ENCODE measurements around the gene HCFC1R1.
"Not testable (repeated sequence)": the region's sequence is repeated elsewhere in the genome, so short reads cannot be mapped to it uniquely, and the experiment has no call there.

Gene HCFC1R1

DNA sequence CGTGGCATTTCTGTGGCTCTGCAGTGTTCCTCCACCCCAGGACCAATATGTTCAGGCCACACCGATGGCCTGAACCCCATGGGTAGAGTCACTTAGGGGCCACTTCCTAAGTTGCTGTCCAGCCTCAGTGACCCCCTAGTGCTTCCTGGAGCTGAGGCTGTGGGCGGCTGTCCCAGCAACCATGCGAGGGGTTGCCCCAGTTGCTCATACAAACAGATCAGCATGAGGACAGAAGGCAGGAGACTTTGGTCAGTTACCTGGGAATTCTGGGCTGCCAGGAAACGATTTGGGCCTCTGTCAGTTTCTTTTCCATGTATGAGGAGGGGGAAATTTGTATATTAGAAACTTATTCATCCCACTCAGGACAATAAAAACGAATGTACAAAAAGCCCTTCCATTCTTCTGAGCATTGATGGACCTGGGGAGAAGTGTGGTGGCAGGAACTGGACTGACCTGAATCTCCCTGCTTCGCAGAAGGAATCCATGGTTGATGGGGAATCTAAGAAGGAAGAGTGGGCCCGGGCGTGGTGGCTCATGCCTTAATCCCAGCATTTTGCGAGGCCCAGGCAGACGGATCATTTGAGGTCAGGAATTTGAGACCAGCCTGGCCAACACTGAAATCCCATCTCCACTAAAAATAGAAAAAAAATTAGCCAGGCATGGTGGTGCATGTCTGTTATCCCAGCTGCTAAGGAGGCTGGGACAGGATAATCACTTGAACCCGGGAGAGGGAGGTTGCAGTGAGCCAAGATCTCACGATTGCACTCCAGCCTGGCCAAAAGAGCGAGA, 36.8 kb upstream of the HCFC1R1 start:
- ATAC-seq (no peak), DNase-seq (no peak)
- Mint-ChIP-seq H3K36me3 (ENCODE audit: low read depth) (peaks cover 5% of the 10 kb centered on the region), H3K27me3 (no peaks in the 10 kb centered on the region), H3K4me3 (peak overlapping the region; percentile 79), H3K9me3 (no peaks in the 10 kb centered on the region), H3K4me1 (peaks cover 63% of the 10 kb centered on the region), H3K27ac (peak overlapping the region; percentile 91)

- Mint-ChIP-seq H3K27me3 (no peaks in the 10 kb centered on the region), H3K36me3 (ENCODE audit: low read depth) (peaks cover 7% of the 10 kb centered on the region), H3K4me1 (peaks cover 63% of the 10 kb centered on the region), H3K27ac (peak overlapping the region; percentile 91), H3K4me3 (peak overlapping the region; percentile 79), H3K9me3 (no peaks in the 10 kb centered on the region)
- ATAC-seq: no peak
- no peak for DNase-seq
Measured at GRCh38 chr16:3059723-3060242, 36.0 kb upstream of the HCFC1R1 start.

DNA sequence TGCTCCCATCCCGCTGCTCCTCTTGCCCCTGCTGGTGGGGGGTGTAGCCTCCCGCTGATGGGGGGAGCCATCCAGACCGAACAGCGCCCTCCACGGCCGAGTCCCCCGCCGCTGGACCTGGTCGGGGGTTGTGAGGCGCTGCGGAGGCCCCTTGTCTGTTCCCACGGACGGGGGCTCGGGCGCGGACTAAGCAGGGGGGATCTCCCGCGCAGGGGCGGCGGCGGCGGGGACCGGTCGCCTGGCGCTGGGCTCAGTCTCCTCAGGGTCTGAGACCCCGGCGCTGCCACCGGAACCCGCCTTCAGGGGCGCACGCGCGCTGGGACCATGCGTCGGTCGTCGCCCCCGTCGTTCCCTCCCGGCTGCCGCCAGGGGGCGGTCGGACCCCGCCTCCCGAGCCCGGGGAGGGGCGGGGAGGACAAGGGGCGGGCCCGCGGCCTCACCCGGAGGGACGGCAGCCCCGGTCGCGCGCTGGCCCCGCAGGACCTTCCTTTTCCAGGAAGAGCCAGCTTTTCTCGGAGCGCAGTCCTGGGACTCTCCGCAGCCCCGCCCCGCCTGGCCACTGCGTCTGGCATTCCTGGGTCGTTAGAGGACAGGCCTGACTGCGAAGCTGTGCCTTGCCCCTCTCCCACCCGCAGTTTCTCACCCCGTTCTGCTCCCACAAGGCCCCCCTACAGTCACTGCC, 35.4 kb upstream of the HCFC1R1 start:
- ATAC-seq: peak; percentile 89
- Mint-ChIP-seq H3K9me3 (no peaks in the 10 kb centered on the region), H3K27me3 (no peaks in the 10 kb centered on the region), H3K4me3 (peak overlapping the region; percentile 81), H3K27ac (peak overlapping the region; percentile 91), H3K4me1 (peaks cover 61% of the 10 kb centered on the region), H3K36me3 (ENCODE audit: low read depth) (peaks cover 8% of the 10 kb centered on the region)
- peak; percentile 92 for DNase-seq

DNA sequence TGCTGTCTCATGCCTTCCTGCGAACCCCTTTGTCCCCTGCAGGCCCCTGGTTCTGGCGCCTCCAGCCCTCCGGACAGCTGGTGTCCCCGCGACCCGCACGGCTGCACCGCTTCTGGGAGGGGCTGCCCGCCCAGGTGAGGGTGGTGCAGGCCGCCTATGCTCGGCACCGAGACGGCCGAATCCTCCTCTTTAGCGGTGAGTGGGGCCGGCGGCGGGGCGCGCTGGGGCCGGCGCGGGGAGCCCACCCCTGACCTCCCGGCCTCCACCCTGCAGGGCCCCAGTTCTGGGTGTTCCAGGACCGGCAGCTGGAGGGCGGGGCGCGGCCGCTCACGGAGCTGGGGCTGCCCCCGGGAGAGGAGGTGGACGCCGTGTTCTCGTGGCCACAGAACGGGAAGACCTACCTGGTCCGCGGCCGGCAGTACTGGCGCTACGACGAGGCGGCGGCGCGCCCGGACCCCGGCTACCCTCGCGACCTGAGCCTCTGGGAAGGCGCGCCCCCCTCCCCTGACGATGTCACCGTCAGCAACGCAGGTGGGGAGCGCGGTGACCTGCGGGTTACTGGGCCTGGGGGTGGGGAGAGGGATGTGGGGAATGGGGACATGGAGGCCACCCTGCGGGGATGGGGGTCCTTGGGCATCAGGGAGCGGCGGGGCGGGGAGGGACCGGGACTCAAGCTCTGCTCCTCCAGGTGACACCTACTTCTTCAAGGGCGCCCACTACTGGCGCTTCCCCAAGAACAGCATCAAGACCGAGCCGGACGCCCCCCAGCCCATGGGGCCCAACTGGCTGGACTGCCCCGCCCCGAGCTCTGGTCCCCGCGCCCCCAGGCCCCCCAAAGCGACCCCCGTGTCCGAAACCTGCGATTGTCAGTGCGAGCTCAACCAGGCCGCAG, 34.6 kb upstream of the HCFC1R1 start:
- H3K4me1 Mint-ChIP-seq: peaks cover 59% of the 10 kb centered on the region
- peaks cover 8% of the 10 kb centered on the region for H3K36me3 Mint-ChIP-seq (ENCODE audit: low read depth)
- H3K9me3 Mint-ChIP-seq: no peaks in the 10 kb centered on the region
- H3K27me3 Mint-ChIP-seq: no peaks in the 10 kb centered on the region
- peak overlapping the region; percentile 65 for H3K27ac Mint-ChIP-seq
- DNase-seq (peak; percentile 66), ATAC-seq (peak; percentile 26)
- peak overlapping the region; percentile 81 for H3K4me3 Mint-ChIP-seq

- H3K36me3 Mint-ChIP-seq (ENCODE audit: low read depth): peaks cover 8% of the 10 kb centered on the region
- H3K27me3 Mint-ChIP-seq: no peaks in the 10 kb centered on the region
- no peak for DNase-seq
- H3K4me3 Mint-ChIP-seq: peak overlapping the region; percentile 43
- H3K9me3 Mint-ChIP-seq: no peaks in the 10 kb centered on the region
- H3K4me1 Mint-ChIP-seq: peaks cover 51% of the 10 kb centered on the region
- no peak for ATAC-seq
- H3K27ac Mint-ChIP-seq: peak overlapping the region; percentile 49
Measured at GRCh38 chr16:3057181-3058138, 33.7 kb upstream of the HCFC1R1 start.

GRCh38 chr16:3056336-3057180, 32.8 kb upstream of the HCFC1R1 start:
- H3K27ac Mint-ChIP-seq: no peak overlapping the region
- H3K4me3 Mint-ChIP-seq: peak overlapping the region; percentile 21
- peaks cover 8% of the 10 kb centered on the region for H3K36me3 Mint-ChIP-seq (ENCODE audit: low read depth)
- no peaks in the 10 kb centered on the region for H3K9me3 Mint-ChIP-seq
- no peak for ATAC-seq
- DNase-seq: no peak
- H3K4me1 Mint-ChIP-seq: peaks cover 46% of the 10 kb centered on the region
- H3K27me3 Mint-ChIP-seq: no peaks in the 10 kb centered on the region

- H3K4me1 Mint-ChIP-seq: peaks cover 48% of the 10 kb centered on the region
- not testable (repeated sequence) for H3K9me3 Mint-ChIP-seq; H3K27me3 Mint-ChIP-seq; H3K36me3 Mint-ChIP-seq (ENCODE audit: low read depth); DNase-seq; H3K4me3 Mint-ChIP-seq; H3K27ac Mint-ChIP-seq; ATAC-seq
Measured at GRCh38 chr16:3055734-3056115, 32.0 kb upstream of the HCFC1R1 start.

- no peak for ATAC-seq
- Mint-ChIP-seq H3K36me3 (ENCODE audit: low read depth) (peaks cover 8% of the 10 kb centered on the region), H3K27ac (peak overlapping the region; percentile 18)
Measured at GRCh38 chr16:3054965-3055733, 31.4 kb upstream of the HCFC1R1 start.

DNA sequence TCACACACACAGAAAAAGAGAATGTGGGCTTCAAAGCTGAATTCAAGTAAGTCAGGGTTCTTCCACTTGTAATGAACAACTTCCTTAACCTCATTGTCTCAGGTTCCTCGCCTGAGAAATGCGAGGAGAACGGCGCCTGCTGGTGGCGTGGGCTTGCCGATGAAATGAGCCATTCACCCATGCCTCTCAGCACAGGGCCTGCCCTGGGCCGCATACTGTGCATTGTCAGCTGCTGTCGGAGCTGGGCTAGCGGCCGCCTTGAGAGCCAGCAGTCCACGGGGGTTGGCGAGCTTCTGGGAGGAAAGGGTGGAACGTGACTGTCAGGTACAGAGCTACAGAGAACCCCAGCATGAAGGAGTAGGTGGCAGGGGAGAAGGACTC, 29.6 kb upstream of the HCFC1R1 start:
- not testable (repeated sequence) for H3K36me3 Mint-ChIP-seq (ENCODE audit: low read depth); DNase-seq; H3K9me3 Mint-ChIP-seq; H3K27me3 Mint-ChIP-seq; H3K4me3 Mint-ChIP-seq; H3K27ac Mint-ChIP-seq
- peaks cover 37% of the 10 kb centered on the region for H3K4me1 Mint-ChIP-seq
- peak; percentile 55 for ATAC-seq

More at GRCh38 chr16:3054965-3055733, 31.4 kb upstream of the HCFC1R1 start:
- H3K27me3 Mint-ChIP-seq: no peaks in the 10 kb centered on the region
- H3K4me1 Mint-ChIP-seq: peaks cover 43% of the 10 kb centered on the region
- H3K4me3 Mint-ChIP-seq: peak overlapping the region; percentile 16
- no peaks in the 10 kb centered on the region for H3K9me3 Mint-ChIP-seq
- no peak for DNase-seq

- H3K36me3 Mint-ChIP-seq (ENCODE audit: low read depth); H3K27me3 Mint-ChIP-seq; H3K4me3 Mint-ChIP-seq; H3K9me3 Mint-ChIP-seq; DNase-seq; H3K27ac Mint-ChIP-seq: not testable (repeated sequence)
- H3K4me1 Mint-ChIP-seq: peaks cover 38% of the 10 kb centered on the region
- peak; percentile 60 for ATAC-seq
Measured at GRCh38 chr16:3052571-3053329, 29.0 kb upstream of the HCFC1R1 start.

- no peak for DNase-seq
- ATAC-seq: no peak
- H3K4me1 Mint-ChIP-seq: peaks cover 26% of the 10 kb centered on the region
- H3K27ac Mint-ChIP-seq: no peak overlapping the region
- H3K36me3 Mint-ChIP-seq (ENCODE audit: low read depth): peaks cover 5% of the 10 kb centered on the region
- H3K4me3 Mint-ChIP-seq: no peak overlapping the region
- H3K27me3 Mint-ChIP-seq: peaks cover 17% of the 10 kb centered on the region
- no peaks in the 10 kb centered on the region for H3K9me3 Mint-ChIP-seq
Measured at GRCh38 chr16:3051494-3051893, 27.8 kb upstream of the HCFC1R1 start.

DNA sequence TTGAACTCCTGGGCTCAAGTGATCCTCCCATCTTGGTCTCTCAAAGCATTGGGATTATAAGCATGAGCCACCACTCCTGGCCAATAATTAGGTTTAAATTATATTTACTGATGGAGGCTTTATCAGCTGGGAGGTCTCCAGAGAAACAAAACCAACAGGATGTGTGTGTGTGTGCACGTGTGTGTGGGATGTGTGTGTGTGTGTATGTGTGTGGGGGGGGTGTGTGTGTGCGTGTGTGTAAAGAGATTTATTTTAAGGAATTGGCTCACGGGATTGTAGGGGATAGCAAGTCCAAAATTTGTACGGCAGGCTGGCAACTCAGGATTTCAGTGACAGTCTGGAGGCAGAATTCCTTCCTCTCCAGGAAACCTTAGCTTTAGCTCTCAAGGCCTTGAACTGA, 27.3 kb upstream of the HCFC1R1 start:
- ATAC-seq (no peak), DNase-seq (no peak)
- Mint-ChIP-seq H3K36me3 (ENCODE audit: low read depth) (peaks cover 5% of the 10 kb centered on the region), H3K4me1 (peaks cover 23% of the 10 kb centered on the region), H3K4me3 (no peak overlapping the region), H3K27ac (no peak overlapping the region), H3K27me3 (peaks cover 17% of the 10 kb centered on the region), H3K9me3 (no peaks in the 10 kb centered on the region)
